ENCODE results near the gene MGA. TPM values are rescaled to one million over a fixed set of nuclear protein-coding genes. Genes with fewer than 3 reads are reported as not detected.

MGA gene
- total and polyA plus RNA-seq, 2 donors (not counting 3 experiments of a cell fraction or from before 2014, with no cell fraction given) = 4.1 to 36.5 TPM

- CTCF ChIA-PET = interaction anchor here (1.1 to 15.9 kb wide), 2 partner anchors 11 to 24 kb away, joined by 3 to 754 read pairs; partner anchors contain the start of gene MAPKBP1
- dilution Hi-C loops (cut with MboI; ENCODE audit: extremely low pct_ligation_motif_present, low sequenced_read_pairs) = no loop called here
- H3K4me2 ChIP-seq (ENCODE audit: insufficient read depth, low read length) = no peak overlapping the region
Measured at GRCh38 chr15:41799488-41799805, 139.2 kb downstream of the MGA start.

GRCh38 chr15:41801185-41801584 lies 141.0 kb downstream of the MGA start:
- intact Hi-C loops (cut with micrococcal nuclease) = no loop called here
- FAIRE-seq = no peak
- no peaks in the 10 kb centered on the region for H4K20me1 ChIP-seq (replicated peaks; ENCODE audit: control insufficient read depth, extremely low read depth, insufficient read depth, low read length)
- H3K79me2 ChIP-seq (ENCODE audit: control insufficient read depth, insufficient read depth, low read length) = peaks cover 24% of the 10 kb centered on the region
- no peaks in the 10 kb centered on the region for H3K9me3 ChIP-seq (replicated peaks; ENCODE audit: control insufficient read depth, insufficient read depth, low read length)
- H3K9me1 ChIP-seq (replicated peaks; ENCODE audit: control insufficient read depth, extremely low read depth, insufficient read depth, low read length) = no peaks in the 10 kb centered on the region
- no peaks in the 10 kb centered on the region for H3K27me3 ChIP-seq (ENCODE audit: control insufficient read depth in 2 of 2, insufficient read depth in 2 of 2, low read length in 2 of 2)
- CTCF ChIA-PET = interaction anchor here (0.7 to 15.9 kb wide), 4 partner anchors 10 to 228 kb away, joined by 3 to 754 read pairs (median 5); partner anchors contain the start of gene MAPKBP1
- TF ChIP-seq POLR2AphosphoS5 (IDR thresholded peaks at IDR 0.05; ENCODE audit: insufficient read depth, low read depth, low read length) = no peak
- no peak for TF ChIP-seq MYC (IDR thresholded peaks at IDR 0.05; ENCODE audit: low read depth, low read length)
- TF ChIP-seq POLR2A (IDR thresholded peaks at IDR 0.05; ENCODE audit: low read depth, low read length) = no peak
- TF ChIP-seq EZH2 (IDR thresholded peaks at IDR 0.05; ENCODE audit: borderline replicate concordance, low read depth, low read length, severe bottlenecking) = no peak
- no peak for TF ChIP-seq JUN (IDR thresholded peaks at IDR 0.05; ENCODE audit: borderline replicate concordance, insufficient read depth, insufficient read length, low read depth)
- TF ChIP-seq CTCF (IDR thresholded peaks at IDR 0.05; ENCODE audit: extremely low read depth in 1 of 2, insufficient read depth in 1 of 2, low read depth in 1 of 2, low read length in 2 of 2) = no peak
- no peak for TF ChIP-seq MAX (IDR thresholded peaks at IDR 0.05; ENCODE audit: insufficient read depth, insufficient read length)
- TF ChIP-seq FOS (IDR thresholded peaks at IDR 0.05; ENCODE audit: borderline replicate concordance, insufficient read depth, low read length) = no peak
- no peak for TF ChIP-seq GATA2 (IDR thresholded peaks at IDR 0.05; ENCODE audit: insufficient read depth, insufficient read length, low read depth, low read length)
- DNase-seq (ENCODE audit: low read depth, low spot score) = no peak
- H2AFZ ChIP-seq (ENCODE audit: low read depth, low read length) = no peak overlapping the region
- no TSS peak for BruUV-seq (replicated peaks)
- POLR2A ChIA-PET = interaction anchor here (1.0 kb wide), 1 partner anchor 24 kb away, joined by 3 read pairs; no protein-coding TSS in a partner anchor
- no peak overlapping the region for H3K4me2 ChIP-seq (ENCODE audit: insufficient read depth, low read length)
- peaks cover 2 to 6% of the 10 kb centered on the region in 2 experiments for H3K36me3 ChIP-seq (ENCODE audit: control insufficient read depth in 2 of 2, extremely low read depth in 1 of 2, insufficient read depth in 2 of 2, low read length in 2 of 2)
- peaks cover 36% of the 10 kb centered on the region for H3K4me1 ChIP-seq (ENCODE audit: control insufficient read depth, extremely low read depth, insufficient read depth, low read length)
- no peak overlapping the region for H3K9ac ChIP-seq (replicated peaks; ENCODE audit: extremely low read depth, insufficient read depth, low read length)
- H3K27ac ChIP-seq (ENCODE audit: insufficient read depth, low read depth, low read length) = no peak overlapping the region
- dilution Hi-C loops (cut with MboI; ENCODE audit: extremely low pct_ligation_motif_present, low sequenced_read_pairs) = no loop called here
- no peak overlapping the region for H3K4me3 ChIP-seq (replicated peaks in 1 of 3; ENCODE audit: insufficient read depth in 1 of 3, low read depth in 1 of 3, low read length in 3 of 3)

More at GRCh38 chr15:41799488-41799805, 139.2 kb downstream of the MGA start:
- Histone ChIP-seq H3K9ac (replicated peaks; ENCODE audit: extremely low read depth, insufficient read depth, low read length) (no peak overlapping the region), H3K36me3 (ENCODE audit: control insufficient read depth in 2 of 2, extremely low read depth in 1 of 2, insufficient read depth in 2 of 2, low read length in 2 of 2) (peaks cover 2 to 6% of the 10 kb centered on the region in 2 experiments), H2AFZ (ENCODE audit: low read depth, low read length) (no peak overlapping the region), H3K4me3 (replicated peaks in 1 of 3; ENCODE audit: insufficient read depth in 1 of 3, low read depth in 1 of 3, low read length in 3 of 3) (no peak overlapping the region), H4K20me1 (replicated peaks; ENCODE audit: control insufficient read depth, extremely low read depth, insufficient read depth, low read length) (no peaks in the 10 kb centered on the region), H3K27ac (ENCODE audit: insufficient read depth, low read depth, low read length) (no peak overlapping the region), H3K79me2 (ENCODE audit: control insufficient read depth, insufficient read depth, low read length) (peaks cover 22% of the 10 kb centered on the region), H3K4me1 (ENCODE audit: control insufficient read depth, extremely low read depth, insufficient read depth, low read length) (peaks cover 37% of the 10 kb centered on the region), H3K27me3 (ENCODE audit: control insufficient read depth in 2 of 2, insufficient read depth in 2 of 2, low read length in 2 of 2) (no peaks in the 10 kb centered on the region), H3K9me3 (replicated peaks; ENCODE audit: control insufficient read depth, insufficient read depth, low read length) (no peaks in the 10 kb centered on the region), H3K9me1 (replicated peaks; ENCODE audit: control insufficient read depth, extremely low read depth, insufficient read depth, low read length) (no peaks in the 10 kb centered on the region)
- DNase-seq (ENCODE audit: low read depth, low spot score) (no peak), FAIRE-seq (no peak)
- intact Hi-C loops (cut with micrococcal nuclease) = no loop called here
- BruUV-seq (replicated peaks) = no TSS peak
- POLR2A ChIA-PET = no interaction called here
- no peak for TF ChIP-seq EZH2 (IDR thresholded peaks at IDR 0.05; ENCODE audit: borderline replicate concordance, low read depth, low read length, severe bottlenecking)
- TF ChIP-seq JUN (IDR thresholded peaks at IDR 0.05; ENCODE audit: borderline replicate concordance, insufficient read depth, insufficient read length, low read depth) = no peak
- TF ChIP-seq GATA2 (IDR thresholded peaks at IDR 0.05; ENCODE audit: insufficient read depth, insufficient read length, low read depth, low read length) = no peak

All from endothelial cell of umbilical vein (primary cell).